ENCODE measurements around the gene ZSWIM1.

The ZSWIM1 gene

DNA sequence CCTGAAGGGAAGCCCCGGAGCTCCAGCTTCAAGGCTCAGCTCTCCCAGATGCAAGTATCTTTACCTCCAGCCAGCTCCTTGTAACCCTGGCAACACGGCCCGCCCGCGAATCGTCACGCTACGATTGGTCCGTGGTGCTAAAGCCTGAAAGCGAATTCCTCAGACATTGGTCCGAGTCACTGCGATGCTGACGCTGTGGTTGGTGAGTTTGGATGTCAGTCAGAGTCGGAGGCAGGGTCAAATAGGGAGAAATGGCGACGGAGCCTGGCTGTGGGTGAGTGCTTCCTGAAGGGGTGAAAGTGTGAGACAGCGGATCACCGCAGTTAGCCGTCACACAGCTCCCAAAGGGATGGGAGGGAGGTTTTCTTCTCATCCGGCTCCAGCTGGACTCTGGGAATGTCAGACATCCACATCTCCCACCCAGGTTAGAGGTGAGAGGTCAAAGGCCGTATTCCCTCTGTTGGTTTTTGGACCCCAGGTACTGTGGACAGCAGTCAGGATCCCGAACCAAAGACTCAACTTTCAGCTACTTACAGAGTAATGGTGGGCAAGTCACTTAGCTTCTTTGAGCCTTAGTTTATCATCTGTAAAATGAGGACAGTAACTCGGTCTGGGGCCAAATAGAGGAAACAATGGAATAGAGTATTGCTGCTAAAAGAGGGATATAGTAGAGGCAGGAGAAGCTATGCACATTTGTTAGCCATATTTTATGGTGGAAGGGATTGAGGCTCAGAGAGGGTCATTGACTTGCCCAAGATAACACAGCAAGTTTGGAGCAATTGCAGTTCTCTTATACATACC lies at the start of gene ZSWIM1:
Gene ZSWIM1 (plus strand): TSS at position 240 of the 801 bp plus-strand sequence. CDS start 1,366 bp downstream, outside the sequence.
- ATAC-seq = peak; percentile 98

DNA sequence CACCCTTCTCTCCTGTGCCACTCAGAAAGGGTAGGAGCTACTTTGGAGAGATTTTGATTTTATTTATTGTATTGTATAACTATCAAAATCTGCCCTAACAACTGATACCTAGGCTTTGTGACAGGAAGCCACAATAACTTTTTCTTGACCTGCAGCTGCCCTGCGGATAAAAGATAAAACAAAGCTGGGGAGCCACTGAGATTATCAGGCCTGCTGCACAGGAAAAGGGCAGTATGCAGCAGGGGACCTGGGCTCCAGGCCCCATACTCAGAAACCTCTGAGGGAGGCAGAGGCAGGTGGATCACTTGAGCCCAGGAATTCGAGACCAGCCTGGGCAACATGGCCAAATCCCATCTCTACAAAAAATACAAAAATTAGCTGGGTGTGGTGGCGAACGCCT lies 48.4 kb upstream of the ZSWIM1 start:
- DNase-seq (no peak), ATAC-seq (no peak)
- Mint-ChIP-seq H3K4me3 (peak overlapping the region; percentile 82 to 91), H3K27me3 (no peaks in the 10 kb centered on the region), H3K4me1 (peaks cover 11% of the 10 kb centered on the region), H3K9me3 (no peaks in the 10 kb centered on the region), H3K27ac (no peak overlapping the region)

More for the DNA sequence above, at the start of gene ZSWIM1:
- H3K4me1 Mint-ChIP-seq = peaks cover 56% of the 10 kb centered on the region
- H3K27me3 Mint-ChIP-seq = no peaks in the 10 kb centered on the region
- peak; percentile 98 for DNase-seq
- H3K9me3 Mint-ChIP-seq = no peaks in the 10 kb centered on the region
- H3K4me3 Mint-ChIP-seq = peak within 1 kb of the TSS; percentile 90 to 92
- H3K27ac Mint-ChIP-seq = peak within 1 kb of the TSS; percentile 96 to 98

DNA sequence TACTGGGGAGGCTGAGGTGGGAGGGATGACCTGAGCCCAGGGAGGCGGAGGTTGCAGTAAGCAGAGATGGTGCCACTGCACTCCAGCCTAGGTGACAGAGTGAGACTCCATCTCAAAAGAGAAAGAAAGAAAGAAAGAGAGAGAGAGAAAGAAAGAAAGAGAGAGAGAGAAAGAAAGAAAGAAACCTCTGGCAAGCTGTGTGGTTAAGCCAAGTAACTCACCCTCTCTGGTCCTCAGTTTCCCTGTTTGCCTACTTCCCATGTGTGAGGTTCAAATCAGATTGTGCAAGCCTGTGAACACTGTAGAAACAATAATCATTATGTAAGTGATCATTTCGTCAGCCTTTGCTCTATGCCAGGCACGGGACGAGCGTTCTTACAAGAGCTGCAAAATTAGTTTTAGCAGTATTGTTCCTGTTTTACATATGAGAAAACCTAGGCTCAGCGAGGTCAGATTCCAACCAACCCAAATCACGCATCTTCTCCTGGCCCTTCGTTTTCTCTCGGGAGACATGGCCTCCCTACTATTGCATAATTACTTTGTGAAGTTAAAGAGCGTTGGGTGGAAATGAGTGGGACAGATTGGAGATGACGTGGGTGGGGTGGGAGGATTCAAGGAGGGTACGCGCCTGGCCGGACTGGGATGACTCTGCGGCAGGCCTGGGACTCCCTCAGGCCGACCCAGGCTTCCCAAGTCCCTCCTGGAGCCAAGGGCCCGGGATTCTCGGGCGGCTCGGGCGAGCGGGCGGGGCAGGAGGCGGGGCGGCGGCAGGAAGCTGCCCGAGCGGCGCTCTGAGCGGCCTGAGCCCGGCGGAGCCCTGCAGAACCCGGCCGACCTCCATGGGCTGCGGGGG lies 47.8 kb upstream of the ZSWIM1 start, which contains the start of gene SNX21:
Gene SNX21 (plus strand): TSS at position 770 of the 853 bp plus-strand sequence. CDS start 121 bp downstream, outside the sequence.
- H3K27ac Mint-ChIP-seq = peak within 1 kb of the TSS; percentile 27 to 92
- ATAC-seq = peak; percentile 76
- DNase-seq = peak; percentile 30 to 35
- peak within 1 kb of the TSS; percentile 82 to 91 for H3K4me3 Mint-ChIP-seq
- H3K4me1 Mint-ChIP-seq = peaks cover 11% of the 10 kb centered on the region
- no peaks in the 10 kb centered on the region for H3K9me3 Mint-ChIP-seq
- H3K27me3 Mint-ChIP-seq = no peaks in the 10 kb centered on the region

DNA sequence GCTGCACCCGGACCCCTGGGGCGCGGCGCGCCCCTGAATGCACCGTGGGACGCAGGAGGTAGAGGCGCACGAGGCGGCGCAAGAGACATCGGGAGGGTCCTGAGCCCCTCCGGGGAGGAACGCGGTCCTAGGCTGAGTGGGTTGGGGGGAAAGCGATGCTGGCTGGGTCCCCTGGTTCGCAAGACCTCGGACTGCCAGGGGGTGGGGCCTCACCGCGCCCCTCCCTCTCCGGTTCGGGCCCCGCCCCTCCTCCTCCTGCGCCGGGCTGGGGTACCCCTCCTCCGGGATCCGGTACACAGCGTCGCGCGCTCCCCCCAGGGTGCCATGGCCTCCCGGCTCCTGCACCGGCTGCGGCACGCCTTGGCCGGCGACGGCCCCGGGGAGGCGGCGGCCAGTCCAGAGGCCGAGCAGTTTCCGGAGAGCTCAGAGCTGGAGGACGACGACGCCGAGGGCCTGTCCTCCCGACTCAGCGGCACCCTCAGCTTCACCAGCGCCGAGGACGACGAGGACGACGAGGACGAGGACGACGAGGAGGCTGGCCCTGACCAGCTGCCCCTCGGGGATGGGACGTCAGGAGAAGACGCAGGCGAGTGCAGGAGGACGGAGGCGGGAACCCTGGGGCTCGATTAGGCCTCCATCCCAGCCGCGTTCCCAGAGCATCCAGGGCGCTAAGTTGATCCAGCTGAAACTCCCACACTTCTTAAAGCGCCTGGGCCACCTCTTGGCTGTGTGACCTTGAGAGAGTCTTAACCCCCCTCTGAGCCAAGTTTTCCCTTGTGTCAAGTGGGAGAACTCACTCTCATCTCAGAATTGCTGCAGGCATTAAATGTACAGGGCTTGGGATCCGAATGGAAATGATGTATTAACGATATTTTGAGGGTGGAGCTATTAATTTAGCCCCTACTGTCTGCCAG lies 46.9 kb upstream of the ZSWIM1 start:
- no peaks in the 10 kb centered on the region for H3K9me3 Mint-ChIP-seq
- peaks cover 11% of the 10 kb centered on the region for H3K4me1 Mint-ChIP-seq
- no peaks in the 10 kb centered on the region for H3K27me3 Mint-ChIP-seq
- peak overlapping the region; percentile 82 to 91 for H3K4me3 Mint-ChIP-seq
- DNase-seq = peak; percentile 52 to 53
- no peak overlapping the region for H3K27ac Mint-ChIP-seq
- ATAC-seq = peak; percentile 79

DNA sequence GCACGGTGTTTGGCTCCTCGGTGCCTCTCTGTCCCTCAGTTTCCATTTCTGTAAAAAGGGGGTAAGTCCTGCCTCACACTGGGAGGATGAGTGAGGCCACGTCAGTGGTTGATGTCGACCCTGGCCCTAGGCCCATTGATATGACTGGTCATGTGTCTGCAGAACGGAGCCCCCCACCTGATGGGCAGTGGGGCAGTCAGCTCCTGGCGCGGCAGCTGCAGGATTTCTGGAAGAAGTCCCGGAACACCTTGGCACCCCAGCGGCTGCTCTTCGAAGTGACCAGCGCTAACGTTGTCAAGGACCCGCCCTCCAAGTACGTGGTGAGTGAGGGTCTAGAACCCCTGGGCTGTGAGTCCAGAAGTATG lies 46.2 kb upstream of the ZSWIM1 start:
- no peak for ATAC-seq
- no peaks in the 10 kb centered on the region for H3K9me3 Mint-ChIP-seq
- H3K4me1 Mint-ChIP-seq = peaks cover 11% of the 10 kb centered on the region
- peak overlapping the region; percentile 82 to 91 for H3K4me3 Mint-ChIP-seq
- H3K27ac Mint-ChIP-seq = no peak overlapping the region
- DNase-seq = no peak
- H3K27me3 Mint-ChIP-seq = no peaks in the 10 kb centered on the region

DNA sequence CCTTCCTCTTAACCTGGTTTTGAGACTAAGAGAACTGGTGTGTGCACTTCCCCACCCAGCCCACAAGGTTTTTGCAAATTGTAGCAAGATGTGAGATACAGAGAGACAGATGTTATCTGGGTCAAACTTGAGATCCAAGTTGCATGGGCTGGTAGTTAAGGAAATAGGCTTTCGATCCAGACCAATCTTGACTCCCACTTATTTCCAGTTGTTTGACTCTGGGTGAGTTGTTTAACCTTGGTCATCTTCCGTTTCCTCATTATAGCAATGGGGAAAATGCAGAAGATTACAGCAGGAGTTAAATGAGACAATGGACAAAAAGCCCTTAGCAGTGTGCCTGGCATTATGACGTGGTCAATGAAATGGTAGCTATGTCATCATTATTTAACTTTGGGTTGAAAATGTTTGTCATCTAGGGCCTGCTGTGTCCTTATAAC lies 45.7 kb upstream of the ZSWIM1 start:
- ATAC-seq (no peak), DNase-seq (no peak)
- H3K4me3 Mint-ChIP-seq = no peak overlapping the region
- no peak overlapping the region for H3K27ac Mint-ChIP-seq
- H3K4me1 Mint-ChIP-seq = peaks cover 11% of the 10 kb centered on the region
- no peaks in the 10 kb centered on the region for H3K9me3 Mint-ChIP-seq
- no peaks in the 10 kb centered on the region for H3K27me3 Mint-ChIP-seq

DNA sequence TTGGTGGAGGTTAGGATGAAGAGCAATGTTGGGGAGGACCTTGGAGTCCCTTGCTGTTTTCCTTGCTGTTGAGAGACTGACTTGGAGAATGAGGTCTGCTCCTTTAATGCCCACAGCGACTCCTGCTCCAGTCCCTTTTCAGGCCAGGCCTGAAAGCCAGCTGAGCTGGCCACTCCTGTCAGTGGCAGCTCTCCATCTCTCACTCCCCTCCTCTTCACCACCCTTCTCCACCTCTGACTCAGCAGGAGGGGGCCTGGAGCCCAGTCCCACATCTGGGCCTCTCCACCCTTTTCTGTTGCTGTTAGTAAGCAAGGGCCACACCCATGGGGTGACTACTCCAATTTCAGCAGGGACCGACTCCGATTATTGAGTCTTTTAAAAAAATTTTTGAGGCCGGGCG lies 45.2 kb upstream of the ZSWIM1 start:
- H3K27ac Mint-ChIP-seq = no peak overlapping the region
- DNase-seq (no peak), ATAC-seq (no peak)
- no peak overlapping the region for H3K4me3 Mint-ChIP-seq
- H3K27me3 Mint-ChIP-seq = no peaks in the 10 kb centered on the region
- peaks cover 11% of the 10 kb centered on the region for H3K4me1 Mint-ChIP-seq
- H3K9me3 Mint-ChIP-seq = no peaks in the 10 kb centered on the region

DNA sequence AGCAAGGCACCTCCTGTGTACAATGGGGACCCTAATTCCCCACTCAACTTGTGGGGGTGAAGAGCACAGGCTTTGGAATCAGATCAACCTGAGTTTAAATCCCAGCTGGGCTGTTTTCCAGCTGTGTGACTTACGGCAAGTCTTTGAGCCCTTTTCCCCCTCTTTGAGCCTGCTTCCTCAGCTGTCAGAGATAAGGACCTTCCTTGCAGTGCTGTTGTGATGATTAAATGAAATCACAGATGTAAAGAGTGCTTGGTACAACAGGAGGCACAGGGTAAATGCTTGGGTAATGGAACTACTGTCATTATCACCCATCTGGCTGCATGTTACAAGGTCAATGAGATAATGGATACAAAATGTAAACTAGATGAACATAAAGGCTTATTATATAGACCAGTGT lies 44.2 kb upstream of the ZSWIM1 start:
- H3K9me3 Mint-ChIP-seq = no peaks in the 10 kb centered on the region
- ATAC-seq = no peak
- no peaks in the 10 kb centered on the region for H3K27me3 Mint-ChIP-seq
- peaks cover 11% of the 10 kb centered on the region for H3K4me1 Mint-ChIP-seq
- H3K27ac Mint-ChIP-seq = no peak overlapping the region
- no peak for DNase-seq
- no peak overlapping the region for H3K4me3 Mint-ChIP-seq

DNA sequence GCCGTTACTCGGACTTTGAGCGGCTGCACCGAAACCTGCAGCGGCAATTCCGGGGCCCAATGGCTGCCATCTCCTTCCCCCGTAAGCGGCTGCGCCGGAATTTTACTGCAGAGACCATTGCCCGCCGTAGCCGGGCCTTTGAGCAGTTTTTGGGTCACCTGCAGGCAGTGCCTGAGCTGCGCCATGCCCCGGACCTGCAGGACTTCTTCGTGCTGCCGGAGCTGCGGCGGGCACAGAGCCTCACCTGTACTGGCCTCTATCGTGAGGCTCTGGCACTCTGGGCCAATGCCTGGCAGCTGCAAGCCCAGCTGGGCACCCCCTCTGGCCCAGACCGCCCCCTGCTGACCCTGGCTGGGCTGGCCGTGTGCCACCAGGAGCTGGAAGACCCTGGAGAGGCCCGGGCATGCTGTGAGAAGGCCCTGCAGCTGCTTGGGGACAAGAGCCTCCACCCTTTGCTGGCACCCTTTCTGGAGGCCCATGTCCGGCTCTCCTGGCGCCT lies 40.3 kb upstream of the ZSWIM1 start:
- H3K9me3 Mint-ChIP-seq = no peaks in the 10 kb centered on the region
- ATAC-seq (no peak), DNase-seq (no peak)
- H3K27me3 Mint-ChIP-seq = no peaks in the 10 kb centered on the region
- no peaks in the 10 kb centered on the region for H3K4me1 Mint-ChIP-seq
- no peak overlapping the region for H3K4me3 Mint-ChIP-seq
- peak overlapping the region in 1 of 2 donors; percentile 84 for H3K27ac Mint-ChIP-seq

DNA sequence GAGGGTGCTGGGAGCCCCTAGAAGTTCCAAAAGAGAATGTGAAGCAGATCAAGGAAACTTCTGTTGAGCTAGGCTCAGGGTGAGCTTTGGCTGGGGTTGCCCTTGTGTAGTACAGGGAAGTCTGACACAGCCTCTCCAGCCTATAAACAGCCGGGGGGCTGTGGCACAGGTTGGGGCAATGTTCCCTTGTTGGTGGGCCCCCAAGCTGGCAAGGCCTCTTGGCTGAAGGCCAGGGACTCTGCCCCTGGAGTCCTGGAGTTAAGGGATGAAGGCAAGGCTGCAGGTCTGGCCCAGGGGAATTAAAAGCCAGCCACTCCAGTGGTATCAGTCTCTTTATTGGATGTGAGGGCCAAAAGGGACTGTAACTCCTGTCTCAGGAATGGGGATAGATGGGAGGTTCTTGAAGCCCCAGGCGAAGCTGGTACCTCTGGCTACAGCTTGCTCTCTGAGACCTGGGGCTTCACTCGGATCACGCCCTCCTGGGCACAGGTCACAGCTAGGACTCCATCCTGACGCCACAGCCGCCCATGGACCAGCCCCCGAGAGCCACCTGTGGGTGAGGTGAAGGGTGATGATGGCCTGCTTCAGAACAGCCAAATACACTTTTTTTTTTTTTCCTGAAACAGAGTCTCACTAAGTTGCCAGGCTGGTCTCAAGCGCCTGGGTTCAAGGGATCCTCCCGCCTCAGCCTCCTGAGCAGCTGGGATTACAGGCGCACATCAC lies 39.5 kb upstream of the ZSWIM1 start:
- H3K27me3 Mint-ChIP-seq = no peaks in the 10 kb centered on the region
- peak overlapping the region in 1 of 2 donors; percentile 84 for H3K27ac Mint-ChIP-seq
- no peaks in the 10 kb centered on the region for H3K9me3 Mint-ChIP-seq
- no peaks in the 10 kb centered on the region for H3K4me1 Mint-ChIP-seq
- DNase-seq (no peak), ATAC-seq (no peak)
- no peak overlapping the region for H3K4me3 Mint-ChIP-seq

DNA sequence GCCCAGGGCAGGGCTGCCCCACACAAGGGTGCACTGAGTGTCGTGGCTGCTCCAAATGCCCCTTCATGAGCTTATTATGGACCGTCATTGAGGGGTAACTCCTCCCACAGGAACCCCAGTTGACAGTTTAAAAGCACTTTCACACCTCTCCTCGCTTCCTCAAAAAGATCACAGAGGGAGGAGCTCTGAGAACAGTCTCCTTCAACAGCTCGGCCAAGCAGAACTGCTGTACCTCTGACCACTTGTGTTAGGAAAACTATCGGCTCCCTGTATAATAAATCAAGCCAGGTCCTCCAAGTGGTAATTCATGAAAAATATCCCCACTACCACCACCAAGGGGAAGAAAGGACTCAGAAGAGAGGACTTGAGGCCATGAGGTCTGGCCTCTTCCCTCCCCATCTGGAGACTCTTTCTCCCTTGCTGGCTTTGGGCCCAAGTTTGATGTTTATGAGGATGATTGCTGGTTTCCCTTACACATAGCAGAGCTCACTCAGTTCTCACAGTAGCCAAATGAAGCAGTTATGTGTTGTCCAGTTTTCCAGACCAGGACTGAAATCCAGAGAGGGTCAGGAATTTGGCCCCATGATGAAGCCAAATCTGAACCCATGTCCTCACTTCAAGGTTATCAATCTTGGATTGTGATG lies 38.7 kb upstream of the ZSWIM1 start:
- peak overlapping the region in 1 of 2 donors; percentile 7 for H3K27ac Mint-ChIP-seq
- ATAC-seq (no peak), DNase-seq (no peak)
- no peaks in the 10 kb centered on the region for H3K27me3 Mint-ChIP-seq
- no peaks in the 10 kb centered on the region for H3K9me3 Mint-ChIP-seq
- no peak overlapping the region for H3K4me3 Mint-ChIP-seq
- no peaks in the 10 kb centered on the region for H3K4me1 Mint-ChIP-seq

DNA sequence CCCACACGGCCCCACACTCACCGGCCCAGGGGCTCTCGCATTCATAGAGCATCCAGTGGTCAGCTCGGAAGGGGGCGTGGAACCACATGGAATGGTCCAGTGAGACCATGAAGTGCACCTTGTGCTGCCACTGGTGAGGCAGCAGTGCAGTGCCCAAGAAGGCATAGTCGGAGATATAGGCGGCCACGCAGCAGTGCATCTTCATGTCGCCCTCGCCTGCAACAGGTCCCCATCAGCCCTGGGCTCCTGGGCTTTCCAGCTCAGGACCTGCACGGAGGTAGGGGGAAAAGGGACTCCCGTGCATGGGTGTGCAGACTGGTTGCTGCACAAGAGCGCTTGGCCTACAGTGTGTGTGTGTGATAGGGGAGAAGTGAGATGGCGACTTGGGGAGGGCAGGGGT lies 37.5 kb upstream of the ZSWIM1 start:
- DNase-seq (no peak), ATAC-seq (no peak)
- no peak overlapping the region for H3K4me3 Mint-ChIP-seq
- H3K27me3 Mint-ChIP-seq = no peaks in the 10 kb centered on the region
- H3K27ac Mint-ChIP-seq = no peak overlapping the region
- H3K9me3 Mint-ChIP-seq = no peaks in the 10 kb centered on the region
- peaks cover 2% of the 10 kb centered on the region for H3K4me1 Mint-ChIP-seq

DNA sequence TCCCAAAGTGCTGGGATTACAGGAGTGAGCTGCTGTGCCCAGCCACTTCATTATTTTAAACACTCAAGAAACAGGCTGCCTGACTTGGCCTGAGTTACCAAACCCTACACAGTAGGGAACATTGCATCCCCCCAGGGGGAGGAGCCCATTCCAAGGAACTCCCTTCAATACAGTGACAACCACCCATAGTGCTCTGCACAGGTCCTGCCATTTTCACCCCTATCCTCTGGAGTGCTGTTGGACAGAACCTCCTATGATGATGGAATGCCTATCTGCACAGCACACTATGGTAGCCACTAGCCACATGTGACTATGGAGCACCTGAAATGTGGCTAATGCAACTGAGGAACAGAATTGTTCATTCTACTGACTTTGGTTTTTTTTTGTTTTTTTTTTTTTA lies 35.6 kb upstream of the ZSWIM1 start:
- H3K27me3 Mint-ChIP-seq = no peaks in the 10 kb centered on the region
- no peak overlapping the region for H3K27ac Mint-ChIP-seq
- ATAC-seq = no peak
- no peaks in the 10 kb centered on the region for H3K9me3 Mint-ChIP-seq
- H3K4me3 Mint-ChIP-seq = no peak overlapping the region
- peaks cover 6% of the 10 kb centered on the region for H3K4me1 Mint-ChIP-seq
- DNase-seq = no peak

DNA sequence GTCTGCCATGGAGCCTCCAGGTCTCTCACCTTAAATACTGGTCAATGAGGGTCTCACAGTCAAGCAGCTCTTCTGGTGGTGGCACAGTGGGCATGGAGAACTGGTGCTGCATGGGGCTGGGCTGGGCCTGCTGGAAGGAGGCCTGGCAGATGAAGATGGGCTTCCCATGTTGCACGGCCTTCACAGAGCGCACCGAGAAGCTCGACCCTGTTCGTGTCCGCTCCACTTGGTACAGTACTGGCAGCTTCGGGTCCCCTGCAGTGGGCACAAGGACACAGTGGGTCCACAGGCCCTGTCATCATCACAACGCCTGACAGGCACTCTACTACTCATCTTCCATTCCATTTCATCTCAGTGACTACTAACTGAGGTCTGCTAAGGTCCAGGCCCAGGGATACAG lies 32.6 kb upstream of the ZSWIM1 start:
- H3K27ac Mint-ChIP-seq = peak overlapping the region in 1 of 2 donors; percentile 89
- DNase-seq (no peak), ATAC-seq (no peak)
- H3K27me3 Mint-ChIP-seq = no peaks in the 10 kb centered on the region
- H3K4me3 Mint-ChIP-seq = no peak overlapping the region
- peaks cover 8% of the 10 kb centered on the region for H3K4me1 Mint-ChIP-seq
- H3K9me3 Mint-ChIP-seq = no peaks in the 10 kb centered on the region

Data from stimulated activated naive CD8-positive, alpha-beta T cell treated with anti-CD3 and anti-CD28 coated beads, Interleukin-15, amount 100 ng/mL, for 72 hours (primary cell).